K562 (cell line): ENCODE data around the gene GPC2. TPM values are rescaled to one million over a fixed set of nuclear protein-coding genes. Genes with fewer than 3 reads are reported as not detected.

Experiments used
- BCL6 ChIP-seq: fragments of 250-450 bp; sonication (Bioruptor Pico); IDR thresholded peaks from 2 replicates; pipeline ENCODE4 v1.4.0; 2020
- BRD9 ChIP-seq: fragments of 450-650 bp; IDR thresholded peaks from 2 replicates; pipeline ENCODE4 v1.6.1; 2018; ENCODE audit warnings: low read depth; ENCODE audit not compliant: partially characterized antibody
- NBN ChIP-seq: fragments of 450-650 bp; IDR thresholded peaks from 2 replicates; pipeline ENCODE4 v1.6.1; 2016; ENCODE audit warnings: low read depth, mild to moderate bottlenecking
- RAD21 ChIP-seq, 2 experiments: fragments of 250-450 bp in 1 of 2; fragments of 450-650 bp in 1 of 2; sonication (Bioruptor Pico) in 1 of 2; formaldehyde crosslinking in 1 of 2; IDR thresholded peaks in 1 of 2; conservative IDR thresholded peaks in 1 of 2; 2 replicates each; pipeline versions ENCODE4 v1.4.0 to v1.8.0; 2020 to 2022; ENCODE audit warnings: mild to moderate bottlenecking in 2 of 2, moderate library complexity in 1 of 2
- STAT6 ChIP-seq: sonication (generic); formaldehyde crosslinking; IDR thresholded peaks from 2 replicates; pipeline ENCODE4 v1.8.1; 2023; ENCODE audit warnings: mild to moderate bottlenecking, missing genetic modification reagents
- TFAM ChIP-seq: fragments of 250-450 bp; sonication (Bioruptor Pico); conservative IDR thresholded peaks from 2 replicates; pipeline ENCODE4 v1.5.0; 2021; ENCODE audit warnings: mild to moderate bottlenecking, moderate library complexity
- VEZF1 ChIP-seq: fragments of 200-800 bp; sonication (Bioruptor generic); IDR thresholded peaks from 2 replicates; pipeline ENCODE4 v1.6.1; 2017; ENCODE audit warnings: missing genetic modification characterization, missing compliant biosample characterization
- XRCC4 ChIP-seq: IDR thresholded peaks from one replicate; pipeline ENCODE4 v1.6.1; 2011; ENCODE audit not compliant: insufficient read depth, insufficient read length; ENCODE audit errors: extremely low read depth
- ZBTB2 ChIP-seq: fragments of 450-650 bp; IDR thresholded peaks from 2 replicates; pipeline ENCODE4 v1.6.1; 2016; ENCODE audit warnings: antibody characterized with exemption
- ZNF586 ChIP-seq: fragments of 450-650 bp; formaldehyde crosslinking; conservative IDR thresholded peaks from 2 replicates; pipeline ENCODE4 v1.4.0; 2020; ENCODE audit warnings: mild to moderate bottlenecking, moderate library complexity
- ZNF77 ChIP-seq: fragments of 250-450 bp; sonication (Bioruptor Pico); IDR thresholded peaks from 2 replicates; pipeline ENCODE4 v1.5.0; 2020
- ZNF79 ChIP-seq: fragments of 250-450 bp; sonication (Bioruptor Pico); IDR thresholded peaks from 2 replicates; pipeline ENCODE4 v1.4.0; 2020; ENCODE audit warnings: low read depth, mild to moderate bottlenecking, moderate library complexity
- ZNF830 ChIP-seq: fragments of 250-450 bp; sonication (Bioruptor Pico); IDR thresholded peaks from 2 replicates; pipeline ENCODE4 v1.5.0; 2021; ENCODE audit warnings: mild to moderate bottlenecking
- polyA plus RNA-seq, 8 experiments: library from polyadenylated mRNA; depleted of rRNA in 4 of 8; stranded (reverse) in 5 of 8; unstranded in 3 of 8; fragments of >200 nt; fragmentation: Nextera tagmentation in 2 of 8; fragmentation: Illumina TruSeq in 1 of 8; extraction: Ambion mirVana in 2 of 8; extraction: Trizol in 1 of 8; gene quantifications; 2 replicates each; pipeline versions ENCODE4 v1.2.1 to v1.2.3, GENCODE V29; 2011 to 2014; ENCODE audit warnings: inconsistent platforms in 1 of 8, missing spikeins in 1 of 8
- total RNA-seq, 7 experiments: library from RNA; depleted of rRNA in 6 of 7; stranded (reverse); fragments of >200 nt in 6 of 7; fragmentation: Illumina TruSeq in 2 of 7; extraction: Trizol in 2 of 7; gene quantifications; 2 replicates each; pipeline versions ENCODE4 v1.2.1 to v1.2.3, GENCODE V29; 2011 to 2021; ENCODE audit warnings: low replicate concordance in 1 of 7

The GPC2 gene
- total and polyA plus RNA-seq, 9 of the 15 experiments (the other 6 are each of a cell fraction or from before 2014, with no cell fraction given), result 0.06 to 7.7 (median 1.4) TPM; not detected in 1

- peak in 1 of 2 experiments; percentile 22; a peak in 1 of 4 replicates for TF ChIP-seq RAD21 (CRISPR knock-in tag; conservative IDR thresholded peaks at IDR 0.05 in 1 of 2, IDR thresholded peaks at IDR 0.05 in 1 of 2)
- no peak for TF ChIP-seq ZNF586 (CRISPR knock-in tag)
- TF ChIP-seq ZBTB2, result no peak
- TF ChIP-seq TFAM, result no peak
- TF ChIP-seq NBN, result peak; percentile 22; the same call in 1 of the 2 replicates
- TF ChIP-seq VEZF1, result no peak
- no peak for TF ChIP-seq ZNF77 (CRISPR knock-in tag)
- TF ChIP-seq ZNF830 (CRISPR knock-in tag), result no peak
- peak; percentile 9 for TF ChIP-seq BRD9
- TF ChIP-seq ZNF79 (CRISPR knock-in tag), result no peak
- TF ChIP-seq STAT6 (CRISPR knock-in tag), result no peak
- no peak for TF ChIP-seq XRCC4
- TF ChIP-seq BCL6 (CRISPR knock-in tag), result no peak
Measured at GRCh38 chr7:100159099-100159623, 18.0 kb downstream of the GPC2 start (continued).
